Measurements from ENCODE around the gene RIT1. TPM values are rescaled to one million over a fixed set of nuclear protein-coding genes. Genes with fewer than 3 reads are reported as not detected.

The RIT1 gene
- total and polyA plus RNA-seq, 11 donors = 8.1 to 33.3 (median 20.0) TPM

- H3K4me1 ChIP-seq = peaks cover 0 to 9% (median 0%) of the 10 kb centered on the region in 12 donors
- 97 to 100% (median 98%) methylated on average over 3 of the region's 3 CpGs for WGBS, 4 donors
- TF ChIP-seq, protein P1, sequence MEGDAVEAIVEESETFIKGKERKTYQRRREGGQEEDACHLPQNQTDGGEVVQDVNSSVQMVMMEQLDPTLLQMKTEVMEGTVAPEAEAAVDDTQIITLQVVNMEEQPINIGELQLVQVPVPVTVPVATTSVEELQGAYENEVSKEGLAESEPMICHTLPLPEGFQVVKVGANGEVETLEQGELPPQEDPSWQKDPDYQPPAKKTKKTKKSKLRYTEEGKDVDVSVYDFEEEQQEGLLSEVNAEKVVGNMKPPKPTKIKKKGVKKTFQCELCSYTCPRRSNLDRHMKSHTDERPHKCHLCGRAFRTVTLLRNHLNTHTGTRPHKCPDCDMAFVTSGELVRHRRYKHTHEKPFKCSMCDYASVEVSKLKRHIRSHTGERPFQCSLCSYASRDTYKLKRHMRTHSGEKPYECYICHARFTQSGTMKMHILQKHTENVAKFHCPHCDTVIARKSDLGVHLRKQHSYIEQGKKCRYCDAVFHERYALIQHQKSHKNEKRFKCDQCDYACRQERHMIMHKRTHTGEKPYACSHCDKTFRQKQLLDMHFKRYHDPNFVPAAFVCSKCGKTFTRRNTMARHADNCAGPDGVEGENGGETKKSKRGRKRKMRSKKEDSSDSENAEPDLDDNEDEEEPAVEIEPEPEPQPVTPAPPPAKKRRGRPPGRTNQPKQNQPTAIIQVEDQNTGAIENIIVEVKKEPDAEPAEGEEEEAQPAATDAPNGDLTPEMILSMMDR (IDR thresholded peaks at IDR 0.05) = no peak
- no peak for TF ChIP-seq POLR2A (IDR thresholded peaks at IDR 0.05)
- H3K9me3 ChIP-seq = no peaks in the 10 kb centered on the region
- no peak for ATAC-seq
- no peak for DNase-seq
- intact Hi-C loops (cut with DNase I) = no loop called here
- no peak overlapping the region for H3K4me3 ChIP-seq
- no peak overlapping the region for H3K27ac ChIP-seq
- H3K36me3 ChIP-seq = peaks cover 8 to 100% (median 99%) of the 10 kb centered on the region in 9 donors
- no peaks in the 10 kb centered on the region for H3K27me3 ChIP-seq
Measured at GRCh38 chr1:155954645-155955044, 43.5 kb upstream of the RIT1 start.

- Histone ChIP-seq H3K27ac (no peak overlapping the region), H3K36me3 (peaks cover 8 to 100% (median 99%) of the 10 kb centered on the region in 9 donors), H3K4me1 (peaks cover 0 to 6% (median 0%) of the 10 kb centered on the region in 12 donors), H3K27me3 (no peaks in the 10 kb centered on the region), H3K9me3 (no peaks in the 10 kb centered on the region), H3K4me3 (no peak overlapping the region)
- TF ChIP-seq, protein P1 (IDR thresholded peaks at IDR 0.05) = no peak
- TF ChIP-seq POLR2A (IDR thresholded peaks at IDR 0.05) = no peak
- ATAC-seq = peak in 1 of 4 donors; percentile 19
- no peak for DNase-seq
- WGBS, 4 donors = 70 to 78% (median 77%) methylated on average over 8 to 13 of the region's 13 CpGs
- intact Hi-C loops (cut with DNase I) = no loop called here
Measured at GRCh38 chr1:155952505-155952890, 41.3 kb upstream of the RIT1 start.

- ATAC-seq (peak in 2 of 4 donors; percentile 8 to 17), DNase-seq (no peak)
- H3K36me3 ChIP-seq = peaks cover 8 to 100% (median 99%) of the 10 kb centered on the region in 9 donors
- TF ChIP-seq, protein P1 (IDR thresholded peaks at IDR 0.05) = no peak
- TF ChIP-seq POLR2A (IDR thresholded peaks at IDR 0.05) = no peak
- intact Hi-C loops (cut with DNase I) = no loop called here
- H3K9me3 ChIP-seq = no peaks in the 10 kb centered on the region
- H3K4me3 ChIP-seq = no peak overlapping the region
- no peaks in the 10 kb centered on the region for H3K27me3 ChIP-seq
- H3K4me1 ChIP-seq = peaks cover 0 to 9% (median 0%) of the 10 kb centered on the region in 12 donors
- H3K27ac ChIP-seq = no peak overlapping the region
- WGBS, 4 donors = 42 to 82% (median 80%) methylated on average over 4 to 6 of the region's 6 CpGs
Measured at GRCh38 chr1:155951753-155952504, 40.8 kb upstream of the RIT1 start.

- intact Hi-C loops (cut with DNase I) = no loop called here
- ATAC-seq (no peak), DNase-seq (no peak)
- no peaks in the 10 kb centered on the region for H3K9me3 ChIP-seq
- TF ChIP-seq, protein P1 (IDR thresholded peaks at IDR 0.05) = no peak
- TF ChIP-seq POLR2A (IDR thresholded peaks at IDR 0.05) = no peak
- WGBS, 4 donors = 93 to 97% (median 96%) methylated on average over 18 to 27 of the region's 27 CpGs
- no peak overlapping the region for H3K4me3 ChIP-seq
- H3K27me3 ChIP-seq = no peaks in the 10 kb centered on the region
- no peak overlapping the region for H3K27ac ChIP-seq
- H3K4me1 ChIP-seq = peaks cover 0 to 20% (median 0%) of the 10 kb centered on the region in 12 donors
- peaks cover 8 to 100% (median 99%) of the 10 kb centered on the region in 9 donors for H3K36me3 ChIP-seq
Measured at GRCh38 chr1:155950829-155951228, 39.7 kb upstream of the RIT1 start.
